ELF-1 (cell line): ENCODE data around the gene TGIF2.
A peak's percentile ranks its signal among the peaks of the same experiment; 100 is the strongest.
"Not testable (repeated sequence)": the region's sequence is repeated elsewhere in the genome, so short reads cannot be mapped to it uniquely, and the experiment has no call there.

Experiments used
- DNase-seq: peaks from one replicate; pipeline ENCODE4 v3.0.0-alpha.2; 2016; ENCODE audit warnings: low read depth, low spot score

TGIF2 gene

GRCh38 chr20:36613974-36614373, 40.6 kb downstream of the TGIF2 start:
- no peak for DNase-seq

DNA sequence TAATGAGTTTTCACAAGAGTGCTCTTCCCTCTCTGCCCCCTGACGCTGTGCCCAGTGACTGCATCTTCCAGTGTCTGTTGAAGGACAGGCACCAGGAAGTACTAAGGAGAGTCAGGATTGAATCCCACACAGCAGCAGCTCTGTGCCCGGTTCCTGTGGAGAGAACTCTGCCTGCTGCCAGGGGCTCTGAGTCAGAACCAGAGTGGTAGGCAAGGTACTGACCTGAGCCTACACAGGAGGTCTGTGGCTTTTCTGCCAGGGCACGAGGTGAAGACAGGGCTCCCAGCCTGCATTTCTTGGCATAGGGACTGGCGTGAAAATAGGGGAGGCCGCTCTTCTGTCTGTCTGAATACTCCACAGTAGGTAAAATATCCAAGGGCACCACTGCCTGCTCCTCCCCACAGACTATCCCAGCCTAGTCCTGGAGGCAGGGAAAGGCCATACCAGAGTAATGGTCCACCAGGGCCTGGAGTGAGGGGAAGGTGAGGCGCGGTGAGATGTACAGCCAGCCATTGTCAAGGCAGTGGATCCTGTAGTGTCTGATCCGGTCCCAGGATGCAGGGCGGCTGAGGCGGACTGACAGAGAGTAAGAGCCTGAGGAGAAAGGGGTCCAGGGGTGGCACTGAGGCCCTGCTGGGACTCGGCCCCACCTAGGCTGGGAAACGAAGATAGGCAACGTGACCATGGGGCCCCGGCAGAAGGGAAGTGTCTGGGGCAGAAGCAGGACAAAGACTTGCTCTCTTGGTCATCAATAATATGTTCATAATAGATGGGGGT, 41.6 kb downstream of the TGIF2 start:
- no peak for DNase-seq

DNA sequence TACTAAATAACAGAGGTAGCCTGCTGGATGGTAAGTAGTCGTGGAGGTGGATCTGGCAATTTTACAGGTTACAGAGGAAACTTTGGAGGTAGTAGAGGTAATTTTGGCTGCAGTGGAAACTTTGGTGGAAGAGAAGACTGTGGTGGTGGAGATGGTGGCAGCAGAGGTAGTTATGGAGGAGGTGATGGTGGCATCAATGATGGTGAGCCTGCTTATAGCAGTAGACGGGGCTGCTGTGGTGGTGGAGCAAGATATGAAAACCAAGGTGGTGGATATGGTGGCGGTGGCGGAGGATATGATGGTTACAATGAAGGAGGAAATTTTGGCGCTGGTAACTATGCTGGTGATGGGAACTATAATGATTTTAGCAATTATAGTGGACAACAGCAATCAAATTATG, 47.5 kb downstream of the TGIF2 start:
- DNase-seq = no peak

- DNase-seq = no peak
Observed at GRCh38 chr20:36623444-36623843, 50.0 kb downstream of the TGIF2 start.

- peak; percentile 67 for DNase-seq
Observed at GRCh38 chr20:36624068-36624943, 50.9 kb downstream of the TGIF2 start.

DNA sequence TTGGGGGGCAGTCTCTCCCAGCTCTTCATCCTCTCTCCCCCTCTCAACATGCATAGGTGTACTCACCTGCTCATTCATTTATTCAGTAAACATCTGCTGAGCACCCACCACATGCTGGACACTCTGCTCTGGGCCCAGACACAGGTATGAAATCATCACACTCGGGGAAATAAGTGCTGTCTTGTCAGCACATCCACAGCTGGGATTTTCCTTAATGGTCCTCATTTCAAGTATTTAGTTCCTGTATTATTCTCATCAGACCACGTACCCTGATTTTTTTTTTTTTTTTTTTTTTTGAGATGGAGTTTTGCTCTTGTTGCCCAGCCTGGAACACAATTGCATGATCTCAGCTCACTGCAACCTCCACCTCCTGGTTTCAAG, 51.5 kb downstream of the TGIF2 start:
- DNase-seq = no peak

- no peak for DNase-seq
Observed at GRCh38 chr20:36628076-36628475, 54.7 kb downstream of the TGIF2 start.

- no peak for DNase-seq
Observed at GRCh38 chr20:36629719-36630681, 56.6 kb downstream of the TGIF2 start.

DNA sequence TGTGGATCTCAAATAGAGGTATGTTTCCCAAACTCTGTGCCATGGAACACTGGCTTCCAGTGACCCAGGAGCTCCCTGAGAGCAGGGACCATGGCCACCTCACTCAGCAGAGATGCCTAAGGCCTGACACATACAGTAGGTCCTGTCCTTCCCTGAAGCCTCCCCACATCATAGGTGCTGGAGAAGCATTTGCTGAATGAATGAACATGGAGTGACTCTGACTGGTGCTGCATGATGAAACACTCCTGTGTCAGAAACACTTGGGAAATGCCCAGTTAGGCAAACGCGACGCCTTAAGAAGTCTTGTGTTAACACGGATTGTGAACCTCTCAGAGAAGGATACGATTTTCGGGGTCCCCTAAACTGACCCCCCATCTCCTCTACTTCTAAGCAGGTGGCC, 58.2 kb downstream of the TGIF2 start:
- no peak for DNase-seq

GRCh38 chr20:36632147-36632486, 58.7 kb downstream of the TGIF2 start:
- DNase-seq = no peak

- peak; percentile 69 for DNase-seq
Observed at GRCh38 chr20:36632487-36633284, 59.3 kb downstream of the TGIF2 start.

- no peak for DNase-seq
Observed at GRCh38 chr20:36633285-36633772, 59.9 kb downstream of the TGIF2 start.

GRCh38 chr20:36634342-36634741, 60.9 kb downstream of the TGIF2 start:
- no peak for DNase-seq

GRCh38 chr20:36638876-36639400, 65.5 kb downstream of the TGIF2 start:
- not testable (repeated sequence) for DNase-seq

DNA sequence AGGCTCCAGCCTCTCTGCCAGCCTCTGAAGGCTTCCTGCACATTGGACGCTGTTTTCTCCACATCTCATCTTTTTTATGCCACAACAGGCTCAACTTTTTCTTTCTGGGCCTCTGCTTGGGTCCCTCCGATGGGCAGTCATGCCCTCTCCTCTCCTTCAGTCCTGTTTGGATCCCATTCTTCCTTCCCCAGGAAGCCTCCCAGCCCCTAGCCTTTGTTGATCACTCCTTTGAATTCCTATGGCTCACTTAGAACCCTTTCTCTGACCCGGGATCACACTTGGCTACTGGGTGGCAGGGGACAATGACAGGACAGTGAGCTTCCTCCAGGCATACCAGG, 68.1 kb downstream of the TGIF2 start:
- no peak for DNase-seq

DNA sequence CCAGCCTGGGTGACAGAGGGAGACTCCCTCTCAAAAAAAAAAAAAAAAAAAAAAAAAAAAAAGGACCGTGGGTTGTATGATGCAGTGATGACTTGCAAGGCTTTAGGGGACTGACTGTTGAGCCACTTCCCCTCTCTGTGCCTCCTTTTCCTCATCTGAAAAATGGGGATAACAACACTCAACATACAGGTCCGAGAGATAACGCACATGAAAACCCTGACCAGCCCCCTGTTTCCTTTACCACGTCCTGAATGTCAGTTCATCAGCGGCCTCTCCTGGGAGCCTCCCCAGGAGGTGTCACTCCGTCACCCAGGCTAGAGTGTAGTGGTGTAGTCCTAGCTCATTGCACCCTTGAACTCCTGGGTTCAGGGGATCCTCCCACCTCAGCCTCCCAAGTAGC, 68.7 kb downstream of the TGIF2 start:
- DNase-seq = no peak
